ENCODE data around the gene UTP25.

GRCh38 chr1:209810783-209811182 lies 17.0 kb upstream of the UTP25 start:
- TF ChIP-seq CTCF (IDR thresholded peaks at IDR 0.05) (no peak), POLR2A (IDR thresholded peaks at IDR 0.05) (no peak)
